H1 (cell line): ENCODE measurements around the gene CEP192. TPM values are rescaled to one million over a fixed set of nuclear protein-coding genes. Genes with fewer than 3 reads are reported as not detected.

ENCODE experiments used
- CTCF ChIA-PET: fragments of 300-600 bp; sonication (Branson Sonifier 250); formaldehyde crosslinking; loops from one replicate; lab custom pipeline; 2021; ENCODE audit not compliant: partially characterized antibody; lab: Charles Lee
- POLR2A ChIA-PET: fragments of 300-600 bp; sonication (Branson Sonifier 250); formaldehyde crosslinking; loops from one replicate; lab custom pipeline; 2021; ENCODE audit warnings: inconsistent platforms; ENCODE audit not compliant: partially characterized antibody; lab: Charles Lee
- DNase-seq, 2 experiments: peaks; one replicate each; pipeline versions ENCODE4 v3.0.0 to v3.0.0-alpha.2; 2010 to 2022; ENCODE audit warnings: low spot score in 2 of 2, low read depth in 1 of 2, mixed read lengths in 1 of 2
- FAIRE-seq: peaks from 2 replicates; lab custom pipeline; 2011; peaks lifted over from hg19 to GRCh38; lab: Jason Lieb, UNC
- H2AFZ ChIP-seq: 2 replicates; pipeline ENCODE4 v1.8.1; 2012; ENCODE audit warnings: low read length, inconsistent platforms
- H2AK5ac ChIP-seq: 2 replicates; pipeline ENCODE4 v1.6.1; 2013; ENCODE audit warnings: low read depth, low read length
- H2BK120ac ChIP-seq: replicated peaks from 2 replicates; pipeline ENCODE3; 2013; ENCODE audit warnings: low read depth, low read length, inconsistent platforms
- H2BK12ac ChIP-seq: 2 replicates; pipeline ENCODE4 v1.6.1; 2013; ENCODE audit warnings: low read depth, low read length
- H2BK15ac ChIP-seq: 2 replicates; pipeline ENCODE4 v1.6.1; 2013; ENCODE audit warnings: low read length
- H2BK20ac ChIP-seq: 2 replicates; pipeline ENCODE4 v1.6.1; 2013; ENCODE audit warnings: low read length
- H2BK5ac ChIP-seq: 2 replicates; pipeline ENCODE4 v1.6.1; 2013; ENCODE audit warnings: low read depth, low read length
- H3K14ac ChIP-seq: 2 replicates; pipeline ENCODE4 v1.6.1; 2013; ENCODE audit warnings: inconsistent platforms; ENCODE audit not compliant: insufficient read length
- H3K18ac ChIP-seq: 2 replicates; pipeline ENCODE4 v1.6.1; 2013; ENCODE audit warnings: low read length; ENCODE audit errors: extremely low read depth
- H3K23ac ChIP-seq: 2 replicates; pipeline ENCODE4 v1.6.1; 2013; ENCODE audit warnings: inconsistent platforms; ENCODE audit not compliant: insufficient read length
- H3K23me2 ChIP-seq: 2 replicates; pipeline ENCODE4 v1.6.1; 2013; ENCODE audit warnings: low read depth, low read length
- H3K27ac ChIP-seq: 2 replicates; pipeline ENCODE4 v1.6.1; 2011; ENCODE audit warnings: low read depth, low read length, inconsistent platforms
- H3K27me3 ChIP-seq, 4 experiments: replicated peaks in 1 of 4; 1 replicate in 1 of 4; 2 replicates in 3 of 4; pipeline versions ENCODE4 v1.6.1 to v1.8.1; 2011 to 2013; ENCODE audit warnings: low read length in 3 of 4, mild to moderate bottlenecking in 3 of 4, inconsistent platforms in 2 of 4, mixed read lengths in 2 of 4, moderate library complexity in 1 of 4; ENCODE audit not compliant: control insufficient read depth in 3 of 4, insufficient read depth in 3 of 4; ENCODE audit errors: extremely low read depth in 1 of 4
- H3K36me3 ChIP-seq, 4 experiments: 2 replicates each; pipeline versions ENCODE4 v1.6.1 to v1.8.1; 2011 to 2013; ENCODE audit warnings: mild to moderate bottlenecking in 4 of 4, low read length in 3 of 4, moderate library complexity in 2 of 4, control low read depth in 1 of 4, inconsistent platforms in 1 of 4; ENCODE audit not compliant: insufficient read depth in 4 of 4, control insufficient read depth in 2 of 4
- H3K4ac ChIP-seq: replicated peaks from 2 replicates; pipeline ENCODE3; 2013; ENCODE audit warnings: low read length, low read depth, mixed read lengths, inconsistent platforms; ENCODE audit not compliant: insufficient read length
- H3K4me1 ChIP-seq, 4 experiments: replicated peaks in 1 of 4; 1 replicate in 1 of 4; 2 replicates in 3 of 4; pipeline versions ENCODE4 v1.6.1 to v1.8.1; 2011 to 2013; ENCODE audit warnings: low read length in 3 of 4, inconsistent platforms in 2 of 4, mixed read lengths in 1 of 4; ENCODE audit not compliant: insufficient read depth in 4 of 4, control insufficient read depth in 3 of 4
- H3K4me2 ChIP-seq, 2 experiments: 2 replicates each; pipeline versions ENCODE4 v1.6.1 to v1.8.1; 2011 to 2013; ENCODE audit warnings: low read depth in 2 of 2, low read length in 2 of 2, control low read depth in 1 of 2, inconsistent platforms in 1 of 2, mild to moderate bottlenecking in 1 of 2; ENCODE audit not compliant: insufficient read depth in 1 of 2
- H3K4me3 ChIP-seq, 4 experiments: fragments of 200-600, 300-600 bp in 1 of 4; sonication (generic), shearing (Covaris generic), sonication (Bioruptor Twin) in 1 of 4; 2 replicates each; pipeline versions ENCODE4 v1.5.1 to v1.8.1; 2011 to 2016; ENCODE audit warnings: low read length in 4 of 4, low read depth in 3 of 4, control low read depth in 2 of 4, inconsistent platforms in 2 of 4, mild to moderate bottlenecking in 2 of 4, mixed read lengths in 1 of 4, moderate library complexity in 1 of 4; ENCODE audit not compliant: insufficient read depth in 2 of 4; ENCODE audit errors: extremely low read depth in 1 of 4
- H3K56ac ChIP-seq: replicated peaks from 2 replicates; pipeline ENCODE3; 2013; ENCODE audit warnings: low read depth, mild to moderate bottlenecking, mixed read lengths, low read length, inconsistent platforms; ENCODE audit not compliant: insufficient read length
- H3K79me1 ChIP-seq: 2 replicates; pipeline ENCODE4 v1.6.1; 2013; ENCODE audit warnings: low read depth, low read length, control low read depth
- H3K79me2 ChIP-seq, 2 experiments: 2 replicates each; pipeline versions ENCODE4 v1.6.1 to v1.8.1; 2012 to 2013; ENCODE audit warnings: low read length in 2 of 2, mild to moderate bottlenecking in 2 of 2, inconsistent platforms in 1 of 2; ENCODE audit not compliant: insufficient read depth in 2 of 2, control insufficient read depth in 1 of 2
- H3K9ac ChIP-seq, 4 experiments: replicated peaks in 1 of 4; 1 replicate in 1 of 4; 2 replicates in 3 of 4; pipeline versions ENCODE4 v1.6.1 to v1.8.1; 2011 to 2013; ENCODE audit warnings: low read depth in 3 of 4, low read length in 3 of 4, control low read depth in 2 of 4, mild to moderate bottlenecking in 2 of 4, moderate library complexity in 2 of 4, inconsistent platforms in 1 of 4; ENCODE audit errors: extremely low read depth in 1 of 4
- H3K9me3 ChIP-seq, 2 experiments: 2 replicates each; pipeline versions ENCODE4 v1.6.1 to v1.8.1; 2012 to 2013; ENCODE audit warnings: mild to moderate bottlenecking in 2 of 2, moderate library complexity in 2 of 2, control low read depth in 1 of 2, inconsistent platforms in 1 of 2, low read depth in 1 of 2, low read length in 1 of 2, mixed read lengths in 1 of 2; ENCODE audit not compliant: insufficient read depth in 2 of 2
- H4K20me1 ChIP-seq, 2 experiments: replicated peaks in 1 of 2; 2 replicates each; pipeline versions ENCODE3 to v1.8.1; 2011 to 2013; ENCODE audit warnings: inconsistent platforms in 2 of 2, low read length in 2 of 2, mild to moderate bottlenecking in 1 of 2; ENCODE audit not compliant: insufficient read depth in 2 of 2, control insufficient read depth in 1 of 2
- H4K5ac ChIP-seq: 2 replicates; pipeline ENCODE4 v1.6.1; 2013; ENCODE audit warnings: low read length, low read depth, mixed read lengths, inconsistent platforms; ENCODE audit not compliant: insufficient read length
- H4K8ac ChIP-seq: 2 replicates; pipeline ENCODE4 v1.8.0; 2013; ENCODE audit warnings: mild to moderate bottlenecking, moderate library complexity, low read length, inconsistent platforms; ENCODE audit not compliant: insufficient read depth; ENCODE audit errors: extremely low read depth
- H4K91ac ChIP-seq: replicated peaks from 2 replicates; pipeline ENCODE3; 2013; ENCODE audit warnings: low read length, mixed read lengths, inconsistent platforms; ENCODE audit not compliant: insufficient read length
- BCL11A ChIP-seq, 2 experiments: IDR thresholded peaks; one replicate each; pipeline ENCODE4 v1.6.1; 2011; ENCODE audit warnings: low read depth in 2 of 2, low read length in 2 of 2, mild to moderate bottlenecking in 2 of 2
- CHD2 ChIP-seq: IDR thresholded peaks from 2 replicates; pipeline ENCODE4 v1.6.1; 2012; ENCODE audit warnings: low read length, improper control_type of control experiment
- RAD21 ChIP-seq, 2 experiments: IDR thresholded peaks in 1 of 2; conservative IDR thresholded peaks in 1 of 2; 2 replicates each; pipeline ENCODE4 v1.6.1; 2011; ENCODE audit warnings: low read depth in 2 of 2, low read length in 2 of 2, improper control_type of control experiment in 1 of 2, inconsistent platforms in 1 of 2, mild to moderate bottlenecking in 1 of 2, moderate library complexity in 1 of 2
- WGBS, 2 experiments: shearing (Covaris generic) in 1 of 2; methylation state at CpG; one replicate each; pipeline versions ENCODE4 v1.1.6 to v1.1.7; 2013 to 2015; ENCODE audit warnings: low lambda C conversion rate in 2 of 2, mixed read lengths in 2 of 2, inconsistent platforms in 1 of 2, low coverage in 1 of 2, missing lambda C conversion rate in 1 of 2; ENCODE audit not compliant: insufficient replicate concordance in 2 of 2, insufficient coverage in 1 of 2, insufficient read length in 1 of 2; ENCODE audit errors: extremely low coverage in 1 of 2, missing lambda C conversion rate in 1 of 2; 5-methylcytosine and 5-hydroxymethylcytosine counted together
- polyA plus RNA-seq, 7 experiments: library from polyadenylated mRNA; depleted of rRNA in 3 of 7; stranded (reverse) in 5 of 7; unstranded in 2 of 7; fragments of >200 nt in 5 of 7; fragments of 200-250 nt in 2 of 7; gene quantifications; 1 replicate in 5 of 7; 2 replicates in 1 of 7; 4 replicates in 1 of 7; pipeline versions ENCODE4 v1.2.1 to v1.2.3, GENCODE V29; 2011 to 2013; ENCODE audit warnings: missing spikeins in 2 of 7, mixed read lengths in 2 of 7
- total RNA-seq: library from RNA; stranded (reverse); fragmentation: NEBNext Ultra II Directional; extraction: Animal tissue kit (Norgen Biotek cat#: 25700); gene quantifications from 2 replicates; pipeline ENCODE4 v1.2.1, GENCODE V29; 2021
- TF ChIP-seq, protein P1 (sequence below): IDR thresholded peaks from 2 replicates; pipeline ENCODE4 v1.6.1; 2011; ENCODE audit warnings: low read depth, mild to moderate bottlenecking, low read length; ENCODE audit not compliant: insufficient read depth
- TF ChIP-seq, protein P2 (sequence below), 3 experiments: IDR thresholded peaks; 1 replicate in 2 of 3; 2 replicates in 1 of 3; pipeline versions ENCODE4 v1.5.1 to v1.6.1; 2011; ENCODE audit warnings: low read length in 3 of 3, mild to moderate bottlenecking in 3 of 3, inconsistent platforms in 2 of 3, low read depth in 1 of 3, moderate library complexity in 1 of 3; ENCODE audit not compliant: insufficient read depth in 1 of 3; ENCODE audit errors: control extremely low read depth in 1 of 3

Gene CEP192
- total and polyA plus RNA-seq, 2 of the 8 experiments (the other 6 are each of a cell fraction or from before 2014, with no cell fraction given), result 13.4 to 23.1 TPM

DNA sequence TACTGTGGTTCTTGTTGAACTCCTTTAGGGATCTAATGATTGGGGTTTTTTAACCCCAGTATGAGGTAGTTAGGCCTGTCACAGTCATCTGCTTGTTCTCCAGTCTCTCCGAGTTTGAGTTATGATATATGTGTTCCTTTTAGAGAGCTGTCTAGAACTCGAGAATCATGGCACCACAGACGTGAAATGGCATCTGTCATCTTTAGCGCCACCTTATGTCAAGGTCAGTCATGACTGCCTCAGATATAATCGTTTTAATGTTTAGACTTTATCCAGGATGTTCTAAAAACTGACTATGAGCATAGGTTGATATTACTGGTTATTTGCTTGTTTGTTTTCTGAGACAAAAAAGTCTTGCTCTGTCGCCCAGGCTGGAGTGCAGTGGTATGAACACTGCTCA lies 112.2 kb downstream of the CEP192 start:
- no peak overlapping the region for H2BK120ac ChIP-seq
- no peak overlapping the region for H3K14ac ChIP-seq
- no peak overlapping the region for H3K27ac ChIP-seq
- H3K4me2 ChIP-seq, result no peak overlapping the region
- no peak for TF ChIP-seq BCL11A (IDR thresholded peaks at IDR 0.05; ENCODE audit: low read depth in 2 of 2, low read length in 2 of 2)
- TF ChIP-seq, protein P1, sequence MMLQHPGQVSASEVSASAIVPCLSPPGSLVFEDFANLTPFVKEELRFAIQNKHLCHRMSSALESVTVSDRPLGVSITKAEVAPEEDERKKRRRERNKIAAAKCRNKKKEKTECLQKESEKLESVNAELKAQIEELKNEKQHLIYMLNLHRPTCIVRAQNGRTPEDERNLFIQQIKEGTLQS, result no peak
- TF ChIP-seq, protein P2, sequence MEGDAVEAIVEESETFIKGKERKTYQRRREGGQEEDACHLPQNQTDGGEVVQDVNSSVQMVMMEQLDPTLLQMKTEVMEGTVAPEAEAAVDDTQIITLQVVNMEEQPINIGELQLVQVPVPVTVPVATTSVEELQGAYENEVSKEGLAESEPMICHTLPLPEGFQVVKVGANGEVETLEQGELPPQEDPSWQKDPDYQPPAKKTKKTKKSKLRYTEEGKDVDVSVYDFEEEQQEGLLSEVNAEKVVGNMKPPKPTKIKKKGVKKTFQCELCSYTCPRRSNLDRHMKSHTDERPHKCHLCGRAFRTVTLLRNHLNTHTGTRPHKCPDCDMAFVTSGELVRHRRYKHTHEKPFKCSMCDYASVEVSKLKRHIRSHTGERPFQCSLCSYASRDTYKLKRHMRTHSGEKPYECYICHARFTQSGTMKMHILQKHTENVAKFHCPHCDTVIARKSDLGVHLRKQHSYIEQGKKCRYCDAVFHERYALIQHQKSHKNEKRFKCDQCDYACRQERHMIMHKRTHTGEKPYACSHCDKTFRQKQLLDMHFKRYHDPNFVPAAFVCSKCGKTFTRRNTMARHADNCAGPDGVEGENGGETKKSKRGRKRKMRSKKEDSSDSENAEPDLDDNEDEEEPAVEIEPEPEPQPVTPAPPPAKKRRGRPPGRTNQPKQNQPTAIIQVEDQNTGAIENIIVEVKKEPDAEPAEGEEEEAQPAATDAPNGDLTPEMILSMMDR (IDR thresholded peaks at IDR 0.05; ENCODE audit: control extremely low read depth in 1 of 3, insufficient read depth in 1 of 3, low read depth in 1 of 3, low read length in 3 of 3), result peak in 2 of 3 experiments; percentile 18 to 50; a peak in 2 of 4 replicates
- TF ChIP-seq CHD2, result no peak
- TF ChIP-seq RAD21 (IDR thresholded peaks at IDR 0.05 in 1 of 2, conservative IDR thresholded peaks at IDR 0.05 in 1 of 2; ENCODE audit: low read depth in 2 of 2, low read length in 2 of 2), result peak in 1 of 2 experiments; percentile 9; a peak in 1 of 4 replicates
- no peaks in the 10 kb centered on the region for H3K27me3 ChIP-seq
- H2BK20ac ChIP-seq, result no peak overlapping the region
- DNase-seq, result no peak
- CTCF ChIA-PET, result interaction anchor here (0.5 to 2.0 kb wide), 7 partner anchors 9 to 737 kb away, joined by 3 to 11 read pairs (median 4); no protein-coding TSS in a partner anchor
- peak; percentile 42 for FAIRE-seq
- H3K23me2 ChIP-seq, result peaks cover 9% of the 10 kb centered on the region; the same call in 1 of the 2 replicates
- H3K4ac ChIP-seq, result no peak overlapping the region
- H3K79me1 ChIP-seq, result no peaks in the 10 kb centered on the region; the same call in 1 of the 2 replicates
- H3K4me3 ChIP-seq, result no peak overlapping the region
- H3K36me3 ChIP-seq, result peaks cover 16 to 51% (median 42%) of the 10 kb centered on the region in 4 experiments; a peak in 7 of 8 replicates
- no peak overlapping the region for H3K9ac ChIP-seq
- H2BK15ac ChIP-seq, result no peak overlapping the region
- POLR2A ChIA-PET, result no interaction called here
- H4K5ac ChIP-seq, result no peak overlapping the region
- no peak overlapping the region for H4K91ac ChIP-seq
- H4K20me1 ChIP-seq, result peaks cover 0 to 2% of the 10 kb centered on the region in 2 experiments
- peaks cover under 1 to 6% of the 10 kb centered on the region in 2 experiments; a peak in 1 of 4 replicates for H3K9me3 ChIP-seq
- H2BK5ac ChIP-seq, result no peak overlapping the region
- H2AFZ ChIP-seq, result no peak overlapping the region
- no peak overlapping the region for H2BK12ac ChIP-seq
- no peaks in the 10 kb centered on the region for H3K79me2 ChIP-seq
- no peak overlapping the region for H2AK5ac ChIP-seq
- no peak overlapping the region for H3K18ac ChIP-seq
- H3K56ac ChIP-seq, result no peak overlapping the region
- H4K8ac ChIP-seq, result no peak overlapping the region
- H3K23ac ChIP-seq, result no peak overlapping the region
- H3K4me1 ChIP-seq, result no peaks in the 10 kb centered on the region
- 85% methylated on average over 6 of the region's 6 CpGs; no CpG with 5 or more reads in 1 of the 2 experiments for WGBS, 2 experiments
